HG02852 (cell line): ENCODE results near the gene CPT1C.

ENCODE experiments used
- ATAC-seq: cut with Tn5 transposase; IDR thresholded peaks from one replicate; pipeline ENCODE4 v1.9.1; 2021; ENCODE audit warnings: mild to moderate bottlenecking, moderate library complexity; ENCODE audit not compliant: unreplicated experiment

Gene CPT1C

DNA sequence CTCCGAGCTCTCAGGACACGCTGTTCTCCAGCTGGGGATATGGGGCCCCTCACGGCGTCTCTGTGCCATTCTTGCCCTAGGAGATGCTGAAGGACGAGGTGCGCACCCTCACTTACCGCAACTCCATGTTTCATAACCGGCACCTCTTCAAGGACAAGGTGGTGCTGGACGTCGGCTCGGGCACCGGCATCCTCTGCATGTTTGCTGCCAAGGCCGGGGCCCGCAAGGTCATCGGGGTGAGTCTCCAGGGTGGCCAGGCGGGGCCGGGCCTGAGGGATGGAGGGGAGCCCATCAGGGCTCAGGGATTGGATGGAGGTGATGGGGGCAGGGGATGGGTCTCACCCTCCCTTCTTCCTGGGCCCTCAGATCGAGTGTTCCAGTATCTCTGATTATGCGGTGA lies 9.1 kb upstream of the CPT1C start:
- ATAC-seq, result no peak

DNA sequence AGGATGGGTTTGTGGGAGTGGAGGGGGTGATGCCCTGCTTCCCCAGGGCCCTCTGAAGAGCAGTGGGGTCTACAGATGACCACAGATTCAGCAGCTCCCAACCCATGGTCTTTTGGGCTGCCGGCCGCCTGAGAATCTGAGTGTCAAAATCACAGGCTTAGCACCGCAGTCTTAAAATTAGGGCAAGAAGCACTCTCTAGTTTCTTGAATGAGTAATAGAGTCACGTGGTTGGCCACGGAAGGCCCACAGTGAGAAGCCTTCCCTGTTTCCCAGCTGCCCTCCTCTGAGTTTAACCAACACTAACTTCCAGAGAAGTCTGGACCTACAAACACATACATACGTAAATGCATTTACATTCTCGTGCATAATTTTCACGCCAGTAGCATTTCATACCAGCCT lies 8.6 kb upstream of the CPT1C start:
- ATAC-seq, result no peak

DNA sequence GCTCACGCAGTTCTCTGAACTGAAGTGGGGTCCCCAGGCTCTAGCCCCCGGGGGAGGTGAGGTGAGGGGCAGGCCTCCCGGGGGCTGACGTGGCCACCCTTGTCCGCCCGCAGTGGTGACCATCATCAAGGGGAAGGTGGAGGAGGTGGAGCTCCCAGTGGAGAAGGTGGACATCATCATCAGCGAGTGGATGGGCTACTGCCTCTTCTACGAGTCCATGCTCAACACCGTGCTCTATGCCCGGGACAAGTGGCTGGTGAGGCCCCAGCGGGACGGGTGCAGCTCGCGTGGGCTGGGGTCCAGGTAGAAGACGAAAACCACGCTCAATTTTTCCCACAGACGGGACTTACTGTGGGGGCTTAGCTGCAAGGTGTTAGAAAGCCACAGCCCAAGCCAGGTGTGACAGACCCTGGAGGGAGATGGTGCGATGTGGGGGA lies 7.1 kb upstream of the CPT1C start:
- ATAC-seq, result no peak

DNA sequence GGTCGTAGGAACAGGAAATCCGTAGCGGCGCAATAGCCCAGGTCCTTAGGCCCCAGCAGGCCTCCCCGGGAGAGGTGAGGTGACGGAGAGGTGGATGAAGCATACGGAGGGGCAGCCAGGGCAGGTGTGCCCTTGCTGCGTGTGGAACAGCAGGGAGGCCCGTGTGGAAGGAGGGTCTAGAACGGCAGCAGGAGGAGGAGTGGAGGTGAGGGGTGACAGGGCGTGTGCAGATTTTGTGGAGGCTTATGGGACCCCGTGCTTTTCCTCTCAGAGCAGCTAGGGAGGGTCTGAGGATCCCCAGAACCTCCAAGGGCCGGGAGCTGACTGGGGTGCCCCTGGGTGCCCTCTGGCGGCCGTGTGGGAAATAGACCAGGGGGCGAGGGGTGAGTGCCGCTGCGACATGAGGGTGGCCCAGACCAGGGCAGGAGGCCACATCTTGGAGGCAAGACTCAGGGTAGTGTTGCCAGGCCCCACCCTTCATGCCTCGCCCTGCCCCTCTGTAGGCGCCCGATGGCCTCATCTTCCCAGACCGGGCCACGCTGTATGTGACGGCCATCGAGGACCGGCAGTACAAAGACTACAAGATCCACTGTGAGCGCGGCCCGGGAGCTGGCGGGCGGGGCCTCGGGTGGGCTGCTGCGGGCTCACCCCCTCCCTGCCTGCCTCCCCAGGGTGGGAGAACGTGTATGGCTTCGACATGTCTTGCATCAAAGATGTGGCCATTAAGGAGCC lies 6.5 kb upstream of the CPT1C start:
- no peak for ATAC-seq

DNA sequence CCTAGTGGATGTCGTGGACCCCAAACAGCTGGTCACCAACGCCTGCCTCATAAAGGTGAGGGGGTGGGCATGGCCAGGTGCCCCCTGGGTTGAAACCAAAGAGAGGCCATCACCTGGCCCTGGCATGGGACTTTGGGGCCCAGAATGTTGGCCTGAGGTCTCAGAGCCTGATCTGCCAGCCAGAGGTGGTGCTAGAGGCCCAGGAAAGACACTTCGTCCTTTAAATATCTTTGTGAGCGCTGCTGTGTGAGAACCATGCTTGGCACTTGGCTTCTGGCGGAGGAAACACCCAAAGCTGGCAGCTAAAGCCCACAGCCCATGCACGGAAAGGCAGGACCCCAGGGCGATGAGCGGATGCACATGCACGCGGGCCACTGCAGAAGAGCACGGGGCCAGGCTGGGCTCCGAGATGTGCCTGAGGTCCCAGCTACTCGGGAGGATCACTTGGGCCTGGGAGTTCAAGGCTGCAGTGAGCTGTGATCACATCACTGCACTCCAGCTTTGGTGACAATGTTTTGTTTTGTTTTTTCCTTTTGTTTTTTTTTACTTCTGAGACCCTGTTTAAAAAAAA lies 5.8 kb upstream of the CPT1C start:
- no peak for ATAC-seq

DNA sequence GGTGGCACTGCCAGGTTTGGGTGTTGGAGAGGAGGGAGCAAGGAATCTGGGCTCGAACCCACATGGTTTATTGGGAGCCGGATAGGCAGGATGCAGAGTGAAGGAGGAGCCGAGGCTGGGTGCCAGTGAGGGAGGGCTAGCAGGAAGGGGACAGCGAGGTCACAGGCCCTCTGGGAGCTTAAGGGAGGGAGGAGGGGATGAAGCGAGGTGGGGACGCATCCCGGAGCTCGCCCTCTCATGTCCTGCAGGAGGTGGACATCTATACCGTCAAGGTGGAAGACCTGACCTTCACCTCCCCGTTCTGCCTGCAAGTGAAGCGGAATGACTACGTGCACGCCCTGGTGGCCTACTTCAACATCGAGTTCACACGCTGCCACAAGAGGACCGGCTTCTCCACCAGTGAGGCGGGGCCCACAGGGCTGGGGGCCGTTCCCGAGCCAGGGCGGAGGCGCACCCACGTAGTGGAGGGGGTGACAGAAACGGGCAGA lies 5.0 kb upstream of the CPT1C start:
- no peak for ATAC-seq

DNA sequence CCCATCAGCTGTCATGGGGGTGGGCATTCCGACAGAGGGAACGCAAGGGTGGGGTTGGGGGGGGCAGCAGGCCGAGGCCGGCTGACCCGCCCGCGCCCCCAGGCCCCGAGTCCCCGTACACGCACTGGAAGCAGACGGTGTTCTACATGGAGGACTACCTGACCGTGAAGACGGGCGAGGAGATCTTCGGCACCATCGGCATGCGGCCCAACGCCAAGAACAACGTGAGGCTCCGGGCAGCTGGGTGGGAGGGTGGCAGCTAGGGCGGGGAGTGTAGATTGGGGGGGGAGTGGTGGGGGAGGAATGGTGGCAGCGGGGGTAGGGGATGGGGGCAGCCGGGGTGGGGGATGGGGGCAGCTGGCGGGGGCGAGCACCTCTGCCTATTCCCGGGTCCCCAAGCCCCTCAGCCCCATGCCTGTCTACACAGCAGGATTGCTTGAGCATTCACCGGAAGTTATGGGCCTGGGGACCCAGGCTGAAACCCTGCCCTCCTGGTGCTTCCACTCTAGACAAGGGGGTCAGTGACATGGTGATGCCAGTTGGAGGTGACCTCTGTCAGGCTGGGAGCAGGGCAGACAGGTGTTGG lies 4.3 kb upstream of the CPT1C start:
- no peak for ATAC-seq

DNA sequence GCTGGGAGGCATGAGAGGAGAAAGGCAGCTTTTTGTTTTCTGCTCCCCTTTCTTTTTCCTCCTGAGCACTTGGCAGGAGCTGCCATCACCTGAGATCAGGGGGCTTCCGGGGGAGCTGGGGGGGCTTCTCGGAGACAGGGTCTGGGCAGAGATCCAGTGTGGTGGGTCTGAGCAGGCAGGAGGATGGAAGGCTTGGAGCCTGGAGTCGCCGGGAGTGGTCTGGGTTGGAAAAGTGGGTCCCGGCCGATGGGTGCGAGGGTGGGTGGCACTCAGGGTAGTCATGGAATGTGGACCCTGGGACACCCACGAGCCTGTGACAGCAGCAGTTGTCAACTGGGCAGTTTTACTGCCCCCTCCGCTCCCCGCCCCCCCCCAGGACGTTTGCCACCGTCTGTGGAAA lies 3.8 kb upstream of the CPT1C start:
- no peak for ATAC-seq

DNA sequence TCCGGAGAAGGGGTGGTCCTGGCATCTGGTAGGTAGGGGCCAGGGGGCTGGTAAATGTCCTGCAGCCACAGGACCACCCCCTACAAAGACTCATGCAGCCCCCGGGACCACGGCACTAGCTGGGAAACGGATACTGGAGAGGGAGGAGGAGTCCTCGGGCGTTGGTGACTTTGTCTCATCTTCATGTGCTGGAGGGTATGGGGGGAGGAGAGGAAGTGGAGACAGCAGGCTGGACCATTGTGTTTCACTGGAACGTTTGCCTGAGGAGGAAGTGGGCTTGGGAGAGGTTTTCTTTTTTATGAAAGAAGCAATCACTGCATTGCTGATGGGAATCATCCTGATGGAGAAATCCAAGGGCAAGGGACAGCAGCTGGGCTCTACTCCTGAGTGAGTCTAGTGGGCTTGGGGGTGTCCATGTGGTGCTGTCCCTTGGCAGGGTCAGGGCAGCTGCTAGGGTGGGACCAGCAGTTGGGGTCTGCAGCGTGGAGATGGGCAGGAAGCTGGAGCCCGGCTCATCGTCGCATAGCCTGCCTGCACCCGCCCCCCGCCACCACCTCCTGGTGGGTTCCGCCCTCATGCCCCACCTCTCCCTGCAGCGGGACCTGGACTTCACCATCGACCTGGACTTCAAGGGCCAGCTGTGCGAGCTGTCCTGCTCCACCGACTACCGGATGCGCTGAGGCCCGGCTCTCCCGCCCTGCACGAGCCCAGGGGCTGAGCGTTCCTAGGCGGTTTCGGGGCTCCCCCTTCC lies 3.2 kb upstream of the CPT1C start:
- ATAC-seq, result no peak

DNA sequence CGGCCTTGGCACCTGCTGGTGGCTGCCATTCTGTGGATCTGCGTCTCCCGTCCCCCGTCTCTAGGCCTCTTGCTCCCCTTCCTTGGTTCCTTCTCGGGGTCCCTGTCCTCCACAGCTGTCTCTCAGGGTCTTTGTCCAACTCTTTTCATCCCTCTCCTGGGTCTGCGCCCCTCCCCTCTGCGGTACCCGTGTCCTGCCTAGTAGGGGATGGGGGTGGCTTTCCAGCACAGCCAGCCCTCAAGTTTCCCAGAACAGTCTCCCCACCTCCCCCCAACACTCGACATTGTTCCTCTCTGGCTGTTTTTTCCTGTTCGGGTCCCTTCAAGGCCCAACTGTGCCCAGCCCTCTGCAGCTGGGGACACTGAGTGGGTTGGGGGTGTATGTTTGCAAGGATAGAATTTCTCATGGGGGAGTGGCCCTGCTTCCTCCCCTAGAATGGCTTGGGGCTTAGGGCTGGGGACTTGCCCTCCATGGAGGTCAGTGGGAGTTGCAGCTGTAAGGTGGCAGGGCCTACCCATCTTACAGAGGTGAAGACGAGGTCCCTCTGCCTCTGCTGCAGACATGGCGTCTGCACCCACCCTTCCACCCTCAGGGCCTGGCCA lies 2.3 kb upstream of the CPT1C start:
- no peak for ATAC-seq

DNA sequence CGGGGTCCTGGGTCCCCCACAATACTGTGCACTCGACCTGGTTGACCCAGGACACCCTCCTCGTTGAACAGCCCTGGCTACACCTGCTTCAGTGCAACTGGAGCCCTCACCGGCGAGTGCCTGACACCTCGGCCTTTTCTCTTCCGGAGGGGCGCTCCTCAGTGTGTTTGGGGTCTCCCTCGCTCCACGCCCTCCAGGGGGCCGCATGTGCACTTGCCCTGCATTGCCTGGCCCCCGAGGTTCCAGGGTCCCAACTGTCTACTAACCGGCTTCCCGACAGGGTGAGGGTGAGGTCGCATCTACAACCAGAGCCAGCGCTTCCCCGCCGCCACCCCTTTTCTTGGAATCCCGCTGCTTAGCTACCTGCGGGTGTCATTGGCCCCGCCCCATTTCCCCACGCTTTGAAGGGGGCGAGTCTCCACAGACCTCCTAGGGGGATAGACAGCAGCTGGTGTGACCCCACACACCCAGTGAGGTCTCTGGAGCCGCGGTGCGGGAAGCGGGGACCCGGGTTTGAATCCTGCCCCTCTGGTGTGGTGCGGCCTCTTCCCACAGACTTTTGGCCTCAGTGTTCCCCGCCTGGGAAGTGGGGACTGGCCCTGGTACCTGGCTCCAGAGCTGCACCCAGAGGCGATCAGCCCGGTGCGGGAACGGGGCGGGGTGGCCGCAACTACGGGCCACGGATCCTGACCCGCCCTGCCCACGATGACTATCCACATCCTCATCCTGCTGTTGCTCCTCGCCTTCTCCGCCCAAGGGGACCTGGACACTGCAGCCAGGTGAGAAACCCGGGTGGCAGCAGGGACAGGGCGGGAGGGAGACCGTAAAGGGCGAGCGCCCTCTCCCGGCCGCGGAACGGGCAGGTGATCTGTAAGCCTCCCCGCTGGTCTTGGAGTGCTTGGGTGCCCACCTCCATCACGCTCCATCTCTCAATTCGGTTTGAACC lies 1.5 kb upstream of the CPT1C start, which contains the start of gene ADM5:
Gene ADM5, plus strand, starts transcription at position 462 of the 946 bp plus-strand sequence. Its CDS starts 244 bp downstream, at position 706.
- ATAC-seq, result no peak

DNA sequence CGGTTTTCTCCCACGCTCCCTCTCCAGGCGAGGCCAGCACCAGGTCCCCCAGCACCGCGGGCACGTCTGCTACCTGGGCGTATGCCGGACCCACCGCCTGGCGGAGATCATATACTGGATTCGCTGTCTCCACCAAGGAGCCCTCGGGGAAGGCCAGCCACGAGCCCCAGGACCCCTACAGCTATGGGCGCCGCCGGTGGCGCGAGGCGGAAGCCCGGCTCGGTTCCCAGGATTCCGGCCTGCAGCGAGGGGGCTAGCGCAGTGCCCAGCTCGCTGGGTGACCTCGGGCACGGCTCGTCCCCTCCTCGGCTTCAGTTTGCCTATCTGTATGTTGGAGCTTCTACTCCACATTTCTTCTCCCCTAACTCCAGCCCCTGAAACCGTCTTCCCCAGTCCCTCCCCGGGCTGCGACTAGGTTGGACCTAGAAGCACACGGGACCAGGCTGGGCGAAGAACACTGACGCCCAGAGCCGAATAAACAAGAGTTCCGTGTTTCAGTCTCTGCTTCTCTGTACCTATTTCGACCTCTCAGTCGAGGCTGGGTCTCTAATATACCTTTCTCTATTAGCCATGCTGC lies 749 bp upstream of the CPT1C start:
- no peak for ATAC-seq

DNA sequence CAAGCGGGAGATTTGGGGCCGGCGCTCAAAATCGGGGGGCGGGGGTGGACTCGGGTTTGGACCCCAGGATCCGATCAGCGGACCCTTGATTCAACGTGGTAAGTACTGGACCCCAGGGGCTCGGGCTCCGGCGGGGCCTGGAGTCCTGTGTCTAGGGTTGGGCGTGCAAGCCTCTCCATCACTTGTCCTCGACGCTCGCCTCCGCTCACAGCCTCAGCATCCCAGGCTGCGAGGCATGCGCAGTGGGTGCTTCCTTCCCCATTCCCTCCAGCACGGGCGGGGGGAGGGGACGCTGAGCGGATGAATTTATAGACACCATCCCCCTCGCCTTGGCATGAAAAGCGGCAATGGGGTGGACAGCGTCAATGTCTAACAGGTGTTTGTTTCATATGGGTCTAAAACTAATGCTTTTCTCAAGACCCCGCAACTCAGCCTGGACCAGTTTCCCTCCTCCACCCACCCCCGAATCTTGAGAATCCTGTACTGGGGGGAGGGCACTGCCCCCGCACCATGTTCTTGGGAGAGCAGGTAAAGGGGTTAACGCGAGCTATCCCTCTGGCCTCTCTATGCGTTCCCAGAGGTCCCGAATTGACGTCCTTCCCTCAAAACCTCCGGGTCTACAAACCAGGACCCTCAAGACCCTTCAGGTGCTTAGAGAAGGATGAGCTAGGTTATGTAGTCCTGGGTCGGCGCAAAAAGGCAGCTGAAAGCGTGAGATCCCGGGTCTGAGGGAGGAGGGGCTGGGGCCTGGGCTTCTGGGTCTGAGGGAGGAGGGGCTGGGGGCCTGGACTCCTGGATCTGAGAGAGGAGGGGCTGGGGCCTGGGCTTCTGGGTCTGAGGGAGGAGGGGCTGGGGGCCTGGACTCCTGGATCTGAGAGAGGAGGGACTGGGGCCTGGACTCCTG lies 579 bp downstream of the CPT1C start:
- no peak for ATAC-seq

DNA sequence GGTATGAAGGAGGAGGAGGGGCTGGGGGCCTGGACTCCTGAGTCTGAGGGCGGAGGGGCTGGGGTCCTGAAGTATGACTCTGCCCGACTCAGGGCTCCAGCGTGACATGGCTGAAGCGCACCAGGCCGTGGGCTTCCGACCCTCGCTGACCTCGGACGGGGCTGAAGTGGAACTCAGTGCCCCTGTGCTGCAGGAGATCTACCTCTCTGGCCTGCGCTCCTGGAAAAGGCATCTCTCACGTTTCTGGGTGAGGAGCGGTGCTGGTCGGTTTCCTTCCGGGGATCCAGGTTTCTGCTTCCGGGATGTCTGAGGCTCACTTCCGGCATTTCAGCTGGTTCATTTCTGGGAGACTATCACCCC lies 1.2 kb downstream of the CPT1C start:
- no peak for ATAC-seq

DNA sequence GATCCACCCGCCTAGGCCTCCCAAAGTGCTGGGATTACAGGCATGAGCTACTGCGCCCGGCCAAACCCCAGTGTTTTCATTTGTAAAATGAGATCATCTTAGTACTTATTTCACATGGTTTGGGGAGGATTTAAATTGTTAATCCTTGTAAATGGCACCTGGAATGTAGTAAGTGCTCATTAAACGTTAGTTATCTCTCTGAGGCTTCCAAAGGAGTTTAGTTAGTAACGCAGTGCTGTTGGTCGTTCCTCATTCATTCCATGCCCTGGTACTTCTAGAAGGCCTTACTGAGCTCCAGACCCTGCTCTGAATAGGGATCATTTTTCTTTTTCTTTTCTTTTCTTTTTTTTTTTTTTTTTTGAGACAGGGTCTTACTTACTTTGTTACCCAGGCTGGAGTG lies 5.2 kb downstream of the CPT1C start:
- ATAC-seq, result no peak

DNA sequence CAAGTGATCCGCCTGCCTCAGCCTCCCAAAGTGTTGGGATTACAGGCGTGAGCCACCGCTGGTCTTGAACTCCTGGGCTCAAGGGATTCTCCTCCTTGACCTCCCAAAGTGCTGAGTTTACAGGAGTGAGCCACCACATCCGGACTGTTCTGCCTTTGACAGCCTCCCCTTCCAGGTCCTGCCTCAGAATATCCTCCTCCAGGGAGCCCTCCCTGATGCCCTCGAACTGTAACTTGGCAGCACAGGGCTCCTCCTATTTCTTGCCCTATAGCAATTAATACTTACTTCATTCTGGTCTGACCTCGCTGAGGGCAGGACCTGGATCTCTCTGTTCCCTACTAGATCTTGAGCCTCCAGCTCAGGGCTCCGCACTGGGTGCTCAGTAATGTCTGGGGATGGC lies 5.9 kb downstream of the CPT1C start:
- ATAC-seq, result no peak

DNA sequence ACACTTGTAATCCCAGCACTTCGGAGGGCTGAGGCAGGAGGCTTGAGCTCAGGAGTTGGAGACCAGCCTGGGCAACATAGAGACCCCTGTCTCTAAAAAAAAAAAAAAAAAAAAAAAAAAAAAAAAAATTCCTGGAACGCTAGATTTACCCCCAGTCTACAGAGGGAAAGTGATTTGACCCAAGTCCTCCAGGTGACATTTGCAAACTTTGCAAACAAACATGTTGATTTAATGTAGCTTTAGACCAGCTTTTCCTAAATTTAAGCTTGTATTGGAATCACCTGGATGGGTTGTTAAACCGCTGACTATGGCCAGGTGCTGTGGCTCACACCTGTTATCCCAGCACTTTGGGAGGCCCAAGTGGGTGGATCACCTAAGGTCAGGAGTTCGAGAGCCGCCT lies 8.4 kb downstream of the CPT1C start:
- ATAC-seq, result no peak

DNA sequence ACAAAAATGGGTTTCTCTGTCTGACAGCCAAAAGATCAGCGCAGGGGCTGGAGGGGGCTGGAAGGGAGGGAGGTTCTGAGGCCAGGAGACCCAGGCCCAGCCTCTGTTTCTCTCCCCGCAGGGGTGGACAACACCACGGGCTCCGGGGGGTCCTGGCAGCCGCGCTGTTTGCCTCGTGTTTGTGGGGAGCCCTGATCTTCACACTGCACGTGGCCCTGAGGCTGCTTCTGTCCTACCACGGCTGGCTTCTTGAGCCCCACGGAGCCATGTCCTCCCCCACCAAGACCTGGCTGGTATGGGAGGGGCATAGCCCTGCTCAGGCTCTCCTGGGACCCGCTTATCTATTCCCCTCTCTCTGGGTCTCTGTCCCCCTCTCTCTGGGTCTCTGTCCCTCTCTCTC lies 9.6 kb downstream of the CPT1C start:
- no peak for ATAC-seq

DNA sequence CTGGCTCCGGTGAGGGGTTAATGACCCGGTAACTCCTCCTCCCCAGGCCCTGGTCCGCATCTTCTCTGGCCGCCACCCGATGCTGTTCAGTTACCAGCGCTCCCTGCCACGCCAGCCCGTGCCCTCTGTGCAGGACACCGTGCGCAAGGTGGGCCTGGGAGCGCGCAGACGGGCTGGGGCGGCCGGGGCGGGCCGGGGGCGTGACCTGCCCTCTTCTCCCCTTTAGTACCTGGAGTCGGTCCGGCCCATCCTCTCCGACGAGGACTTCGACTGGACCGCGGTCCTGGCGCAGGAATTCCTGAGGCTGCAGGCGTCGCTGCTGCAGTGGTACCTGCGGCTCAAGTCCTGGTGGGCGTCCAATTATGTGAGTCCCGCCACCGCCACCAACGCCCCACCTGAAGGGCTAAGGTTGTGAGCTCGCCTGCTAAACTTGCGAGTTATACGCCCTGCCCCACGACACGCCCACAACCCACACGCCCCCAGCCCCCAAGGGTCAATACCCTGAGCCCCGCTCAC lies 10.4 kb downstream of the CPT1C start:
- no peak for ATAC-seq
